Type B pancreatic cell (in vitro differentiated cells): ENCODE measurements around the gene CAMK2N2. TPM values are rescaled to one million over a fixed set of nuclear protein-coding genes. Genes with fewer than 3 reads are reported as not detected.
"Not testable (repeated sequence)": the region's sequence is repeated elsewhere in the genome, so short reads cannot be mapped to it uniquely, and the experiment has no call there.

Experiments
- DNase-seq: peaks from one replicate; pipeline ENCODE4 v3.0.0; 2021; ENCODE audit warnings: mixed read lengths; ENCODE audit not compliant: unreplicated experiment; ENCODE audit errors: extremely low spot score
- H3K27ac Mint-ChIP-seq: 2 replicates; pipeline ENCODE4 v1.8.0; 2021; ENCODE audit warnings: mild to moderate bottlenecking, mixed read lengths
- H3K27me3 Mint-ChIP-seq: 2 replicates; pipeline ENCODE4 v1.8.0; 2021; ENCODE audit warnings: mixed read lengths
- H3K36me3 Mint-ChIP-seq: 2 replicates; pipeline ENCODE4 v1.8.0; 2021; ENCODE audit warnings: mixed read lengths
- H3K4me1 Mint-ChIP-seq: one replicate; pipeline ENCODE4 v1.8.0; 2021; ENCODE audit warnings: mixed read lengths; ENCODE audit not compliant: unreplicated experiment
- H3K4me3 Mint-ChIP-seq: 2 replicates; pipeline ENCODE4 v1.8.0; 2021; ENCODE audit warnings: mild to moderate bottlenecking, mixed read lengths
- H3K9me3 Mint-ChIP-seq: 2 replicates; pipeline ENCODE4 v1.8.0; 2021; ENCODE audit warnings: mixed read lengths
- CTCF ChIP-seq: fragments of 200-600 bp; sonication (generic); conservative IDR thresholded peaks from 2 replicates; pipeline ENCODE4 v1.5.0; 2021; ENCODE audit warnings: antibody characterized with exemption, mild to moderate bottlenecking
- total RNA-seq: library from RNA; stranded (reverse); gene quantifications from 2 replicates; pipeline ENCODE4 v1.2.1, GENCODE V29; 2021; ENCODE audit warnings: low replicate concordance

CAMK2N2 gene
- total RNA-seq, 1 donor from 2014 or later = 1.9 TPM

DNA sequence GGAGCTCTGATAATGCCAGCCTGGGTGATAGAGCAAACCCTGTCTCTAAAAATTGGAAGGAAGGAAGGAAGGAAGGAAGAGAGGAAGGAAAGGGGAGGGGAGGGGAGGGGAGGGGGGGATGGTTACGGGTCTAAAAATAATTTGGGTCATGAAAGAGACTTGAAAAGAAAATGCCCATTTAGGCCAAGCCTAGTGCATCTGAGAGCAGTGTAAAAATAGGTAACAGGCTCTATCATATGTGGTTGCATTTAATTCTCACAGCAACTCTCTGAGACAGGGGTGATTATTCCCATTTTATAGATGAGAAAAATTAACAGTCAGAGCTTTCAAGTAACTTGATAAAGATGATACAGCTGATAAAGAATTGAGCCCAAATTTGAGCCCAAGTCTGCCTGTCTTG is 10.9 kb upstream of the CAMK2N2 start:
- DNase-seq = no peak
- Mint-ChIP-seq H3K27ac (no peak overlapping the region), H3K4me3 (no peak overlapping the region), H3K4me1 (no peaks in the 10 kb centered on the region), H3K9me3 (no peaks in the 10 kb centered on the region), H3K27me3 (peaks cover 58% of the 10 kb centered on the region), H3K36me3 (no peaks in the 10 kb centered on the region)
- TF ChIP-seq CTCF = no peak

GRCh38 chr3:184267249-184267648 is 5.9 kb upstream of the CAMK2N2 start:
- not testable (repeated sequence) for DNase-seq, H3K36me3 Mint-ChIP-seq, H3K4me3 Mint-ChIP-seq, H3K27ac Mint-ChIP-seq, H3K9me3 Mint-ChIP-seq, H3K4me1 Mint-ChIP-seq
- peaks cover 57% of the 10 kb centered on the region for H3K27me3 Mint-ChIP-seq

- H3K27ac Mint-ChIP-seq = no peak overlapping the region
Observed at GRCh38 chr3:184262764-184263179, 1.4 kb upstream of the CAMK2N2 start.

DNA sequence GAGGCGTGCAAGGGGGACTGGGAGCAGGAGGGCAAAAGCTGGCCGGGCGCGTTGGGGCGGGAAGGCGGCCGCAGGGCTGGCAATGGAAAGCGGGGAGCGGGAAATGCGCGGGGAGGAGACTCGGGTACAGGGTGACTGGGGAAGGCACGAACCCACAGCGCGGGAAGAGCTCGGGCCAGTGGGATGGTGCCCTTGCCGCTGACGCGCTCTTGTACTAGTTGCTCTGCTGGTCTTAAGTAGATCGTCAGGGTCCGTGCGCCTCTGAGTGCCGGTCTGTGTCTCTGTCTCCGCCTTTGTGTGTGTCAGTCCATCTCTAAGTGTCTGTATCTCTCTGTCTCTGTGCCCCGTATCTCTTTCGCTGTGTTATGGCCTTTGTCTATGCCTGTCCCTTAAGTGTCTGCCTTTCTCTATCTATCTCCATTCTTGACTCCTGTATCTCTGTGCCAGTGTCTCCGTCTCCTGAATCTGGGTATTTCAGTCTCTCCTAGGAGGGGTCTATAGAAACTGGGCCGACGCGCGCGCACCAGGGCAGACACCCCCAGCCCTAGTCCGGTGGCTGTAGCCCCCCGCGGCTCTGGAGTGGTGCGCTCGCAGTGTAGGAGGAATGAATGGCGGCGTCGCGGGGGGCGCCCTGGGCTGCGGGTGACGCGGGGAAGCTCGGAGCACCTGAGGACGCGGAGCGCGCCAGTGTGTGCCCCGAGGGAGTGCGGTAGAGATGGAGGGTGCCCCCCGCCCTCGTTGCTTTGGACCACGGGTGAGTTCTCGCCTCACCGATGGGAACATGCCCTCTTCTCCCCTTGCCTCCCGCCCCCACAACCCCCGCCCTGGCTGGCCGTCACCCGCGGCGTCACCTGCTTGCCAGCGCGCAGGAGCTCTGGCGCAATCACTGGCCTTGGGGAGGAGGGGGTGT is 756 bp upstream of the CAMK2N2 start:
- no peak for DNase-seq
- Mint-ChIP-seq H3K36me3 (peaks cover 4% of the 10 kb centered on the region), H3K9me3 (no peaks in the 10 kb centered on the region), H3K27ac (peak overlapping the region; percentile 14), H3K27me3 (peaks cover 75% of the 10 kb centered on the region), H3K4me1 (peaks cover 10% of the 10 kb centered on the region), H3K4me3 (peak overlapping the region; percentile 88)
- TF ChIP-seq CTCF = no peak

More at GRCh38 chr3:184262764-184263179, 1.4 kb upstream of the CAMK2N2 start:
- H3K4me1 Mint-ChIP-seq = peaks cover 10% of the 10 kb centered on the region
- no peak for TF ChIP-seq CTCF
- H3K4me3 Mint-ChIP-seq = peak overlapping the region; percentile 79
- peaks cover 75% of the 10 kb centered on the region for H3K27me3 Mint-ChIP-seq
- peaks cover 4% of the 10 kb centered on the region for H3K36me3 Mint-ChIP-seq
- H3K9me3 Mint-ChIP-seq = no peaks in the 10 kb centered on the region
- DNase-seq = no peak

GRCh38 chr3:184260724-184261269 is 556 bp downstream of the CAMK2N2 start:
- Mint-ChIP-seq H3K4me3 (peak overlapping the region; percentile 89), H3K27ac (peak overlapping the region; percentile 53), H3K4me1 (peaks cover 10% of the 10 kb centered on the region), H3K9me3 (no peaks in the 10 kb centered on the region), H3K27me3 (peaks cover 68% of the 10 kb centered on the region), H3K36me3 (peaks cover 4% of the 10 kb centered on the region)
- no peak for DNase-seq
- no peak for TF ChIP-seq CTCF
